ENCODE data around the gene MACROD2. TPM values are rescaled to one million over a fixed set of nuclear protein-coding genes. Genes with fewer than 3 reads are reported as not detected.

The MACROD2 gene
- total RNA-seq, 4 donors from 2014 or later: 8.7 to 17.8 (median 10.8) TPM

GRCh38 chr20:14710951-14711350 lies 715.6 kb downstream of the MACROD2 start:
- TF ChIP-seq, protein P1, sequence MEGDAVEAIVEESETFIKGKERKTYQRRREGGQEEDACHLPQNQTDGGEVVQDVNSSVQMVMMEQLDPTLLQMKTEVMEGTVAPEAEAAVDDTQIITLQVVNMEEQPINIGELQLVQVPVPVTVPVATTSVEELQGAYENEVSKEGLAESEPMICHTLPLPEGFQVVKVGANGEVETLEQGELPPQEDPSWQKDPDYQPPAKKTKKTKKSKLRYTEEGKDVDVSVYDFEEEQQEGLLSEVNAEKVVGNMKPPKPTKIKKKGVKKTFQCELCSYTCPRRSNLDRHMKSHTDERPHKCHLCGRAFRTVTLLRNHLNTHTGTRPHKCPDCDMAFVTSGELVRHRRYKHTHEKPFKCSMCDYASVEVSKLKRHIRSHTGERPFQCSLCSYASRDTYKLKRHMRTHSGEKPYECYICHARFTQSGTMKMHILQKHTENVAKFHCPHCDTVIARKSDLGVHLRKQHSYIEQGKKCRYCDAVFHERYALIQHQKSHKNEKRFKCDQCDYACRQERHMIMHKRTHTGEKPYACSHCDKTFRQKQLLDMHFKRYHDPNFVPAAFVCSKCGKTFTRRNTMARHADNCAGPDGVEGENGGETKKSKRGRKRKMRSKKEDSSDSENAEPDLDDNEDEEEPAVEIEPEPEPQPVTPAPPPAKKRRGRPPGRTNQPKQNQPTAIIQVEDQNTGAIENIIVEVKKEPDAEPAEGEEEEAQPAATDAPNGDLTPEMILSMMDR (IDR thresholded peaks at IDR 0.05): no peak
- TF ChIP-seq POLR2A (IDR thresholded peaks at IDR 0.05): no peak
- Histone ChIP-seq H3K4me1 (no peaks in the 10 kb centered on the region), H3K27me3 (no peaks in the 10 kb centered on the region), H3K4me3 (replicated peaks in 1 of 3) (no peak overlapping the region), H3K36me3 (no peaks in the 10 kb centered on the region), H3K27ac (no peak overlapping the region), H3K9me3 (no peaks in the 10 kb centered on the region)
- no peak for DNase-seq
- intact Hi-C loops (cut with DNase I): no loop called here
- WGBS, 2 donors: 91 to 93% methylated on average over 2 of the region's 2 CpGs

DNA sequence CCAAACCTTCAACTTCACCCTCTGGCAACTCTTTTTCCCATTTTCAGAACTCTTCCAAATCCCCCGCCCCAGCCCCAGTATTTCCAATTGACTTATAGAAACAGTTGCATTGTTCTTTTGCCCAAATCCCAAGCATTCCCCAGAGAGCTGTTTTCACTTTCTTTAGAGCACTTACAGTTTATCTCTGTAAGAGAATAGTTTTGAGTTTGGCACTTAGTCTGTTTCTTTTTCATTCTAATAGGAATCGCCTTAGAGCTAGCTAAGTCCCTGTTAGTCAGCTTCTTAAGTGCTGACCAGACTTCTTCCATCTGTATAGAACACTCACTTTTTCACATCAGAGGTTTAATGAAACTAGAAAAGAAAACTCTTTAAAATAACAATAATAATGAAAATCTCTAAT lies 716.3 kb downstream of the MACROD2 start:
- no peaks in the 10 kb centered on the region for H3K4me1 ChIP-seq
- no peak overlapping the region for H3K27ac ChIP-seq
- intact Hi-C loops (cut with DNase I): no loop called here
- H3K4me3 ChIP-seq (replicated peaks in 1 of 3): no peak overlapping the region
- H3K9me3 ChIP-seq: no peaks in the 10 kb centered on the region
- no peaks in the 10 kb centered on the region for H3K27me3 ChIP-seq
- 63 to 67% methylated on average over 2 of the region's 2 CpGs for WGBS, 2 donors
- H3K36me3 ChIP-seq: no peaks in the 10 kb centered on the region
- TF ChIP-seq POLR2A (IDR thresholded peaks at IDR 0.05): no peak
- TF ChIP-seq, protein P1 (IDR thresholded peaks at IDR 0.05): no peak
- no peak for DNase-seq

DNA sequence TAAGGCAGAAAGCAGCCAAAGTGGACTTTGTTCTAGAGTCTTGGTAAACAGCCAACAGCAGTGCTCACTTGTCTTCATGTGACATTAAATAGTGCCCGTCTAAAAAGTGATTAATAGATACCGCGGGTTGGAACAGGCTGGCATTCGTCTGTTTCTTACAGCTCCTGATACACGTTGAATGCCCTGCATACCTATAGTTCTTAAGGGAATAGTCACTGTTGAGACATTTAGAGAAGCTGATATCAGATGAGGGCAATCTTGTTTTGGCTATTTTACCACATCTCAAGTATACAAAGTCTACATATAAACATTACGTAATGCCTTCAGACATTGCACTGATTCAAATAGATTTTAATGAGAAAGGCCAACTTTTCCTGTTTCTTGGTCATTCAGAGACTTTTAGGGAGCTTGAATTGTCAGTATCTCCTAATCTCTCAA lies 717.0 kb downstream of the MACROD2 start:
- Histone ChIP-seq H3K27me3 (no peaks in the 10 kb centered on the region), H3K4me3 (replicated peaks in 1 of 3) (no peak overlapping the region), H3K36me3 (no peaks in the 10 kb centered on the region), H3K27ac (no peak overlapping the region), H3K9me3 (no peaks in the 10 kb centered on the region), H3K4me1 (no peaks in the 10 kb centered on the region)
- 64 to 68% methylated on average over 6 of the region's 6 CpGs for WGBS, 2 donors
- TF ChIP-seq, protein P1 (IDR thresholded peaks at IDR 0.05): no peak
- no peak for TF ChIP-seq POLR2A (IDR thresholded peaks at IDR 0.05)
- intact Hi-C loops (cut with DNase I): no loop called here
- DNase-seq: no peak

DNA sequence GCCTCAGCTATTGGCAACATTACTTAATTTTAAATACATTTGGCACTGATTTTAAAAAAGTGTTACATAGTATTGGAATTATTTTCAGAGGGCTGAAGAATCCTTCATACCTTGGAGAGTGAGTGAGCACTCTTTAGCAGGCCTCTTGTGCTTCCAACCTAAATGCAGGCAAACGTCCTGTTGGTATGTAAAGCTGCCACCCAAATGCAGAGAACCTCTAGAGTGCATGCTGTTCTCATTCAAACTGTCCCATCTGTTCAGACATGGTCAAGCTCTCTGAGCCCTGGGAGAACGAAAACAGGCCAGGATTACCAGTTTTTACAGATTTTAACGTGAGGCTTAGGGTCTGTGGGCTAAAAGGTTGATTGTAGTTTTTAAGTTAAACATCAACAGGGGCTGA lies 720.1 kb downstream of the MACROD2 start:
- Histone ChIP-seq H3K27ac (no peak overlapping the region), H3K27me3 (no peaks in the 10 kb centered on the region), H3K36me3 (no peaks in the 10 kb centered on the region), H3K4me1 (no peaks in the 10 kb centered on the region), H3K9me3 (no peaks in the 10 kb centered on the region), H3K4me3 (replicated peaks in 1 of 3) (no peak overlapping the region)
- DNase-seq: no peak
- intact Hi-C loops (cut with DNase I): no loop called here
- WGBS, 2 donors: 69 to 82% methylated on average over 3 of the region's 3 CpGs
- TF ChIP-seq POLR2A (IDR thresholded peaks at IDR 0.05): no peak
- TF ChIP-seq, protein P1 (IDR thresholded peaks at IDR 0.05): no peak

GRCh38 chr20:14716351-14716801 lies 721.1 kb downstream of the MACROD2 start:
- H3K27me3 ChIP-seq: no peaks in the 10 kb centered on the region
- H3K9me3 ChIP-seq: no peaks in the 10 kb centered on the region
- H3K36me3 ChIP-seq: no peaks in the 10 kb centered on the region
- no peak overlapping the region for H3K4me3 ChIP-seq (replicated peaks in 1 of 3)
- no peaks in the 10 kb centered on the region for H3K4me1 ChIP-seq
- intact Hi-C loops (cut with DNase I): no loop called here
- no peak for TF ChIP-seq POLR2A (IDR thresholded peaks at IDR 0.05)
- TF ChIP-seq, protein P1 (IDR thresholded peaks at IDR 0.05): no peak
- DNase-seq: no peak
- WGBS, 2 donors: 35 to 47% methylated on average over 5 of the region's 5 CpGs
- no peak overlapping the region for H3K27ac ChIP-seq
